ENCODE data around the gene TNFAIP8L1. TPM values are rescaled to one million over a fixed set of nuclear protein-coding genes. Genes with fewer than 3 reads are reported as not detected.

TNFAIP8L1 gene
- total RNA-seq: 1 to 10 TPM; 1.8 to 6.3 (median 3.1) TPM

DNA sequence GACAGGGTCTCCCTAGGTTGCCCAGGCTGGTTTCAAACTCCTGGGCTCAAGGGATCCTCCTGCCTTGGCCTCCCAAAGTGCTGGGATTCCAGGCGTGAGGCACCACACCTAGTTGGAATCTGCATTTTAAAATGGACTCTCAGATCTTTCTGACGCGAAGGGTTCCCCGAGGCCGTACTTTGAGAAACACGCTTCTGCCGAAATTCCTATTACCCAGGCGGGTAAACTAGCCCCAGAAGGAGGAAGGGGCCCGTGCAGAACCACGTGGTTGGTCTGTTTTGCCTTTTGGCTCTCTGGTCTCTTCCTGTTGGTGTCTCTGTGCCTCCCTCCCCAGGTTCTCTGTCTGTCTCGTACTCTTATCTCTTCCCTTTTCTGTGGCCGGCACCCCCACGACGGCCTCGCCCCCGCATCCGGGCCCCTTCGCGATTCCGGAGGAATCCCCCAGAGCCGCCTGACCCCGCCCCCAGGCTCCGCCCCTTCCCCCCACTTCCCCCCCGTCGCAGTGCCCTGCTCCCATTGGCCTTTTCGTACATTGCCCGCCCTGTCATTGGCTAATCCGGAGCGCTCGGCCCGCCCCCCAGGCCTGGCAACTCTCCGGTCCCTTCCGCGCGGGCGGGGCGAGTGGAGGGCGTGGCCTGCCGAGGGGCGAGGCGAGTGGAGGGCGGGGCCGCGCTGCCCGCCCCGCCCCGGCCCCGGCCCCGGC is at the start of gene TNFAIP8L1:
TSS of gene TNFAIP8L1 (plus strand) at position 689 of the 703 bp plus-strand sequence. CDS start 12,354 bp downstream, outside the sequence.
- peak; percentile 97 for DNase-seq (ENCODE audit: low spot score)
- peak; percentile 96 for ATAC-seq (ENCODE audit: low FRiP score)
- TF ChIP-seq, protein P1, sequence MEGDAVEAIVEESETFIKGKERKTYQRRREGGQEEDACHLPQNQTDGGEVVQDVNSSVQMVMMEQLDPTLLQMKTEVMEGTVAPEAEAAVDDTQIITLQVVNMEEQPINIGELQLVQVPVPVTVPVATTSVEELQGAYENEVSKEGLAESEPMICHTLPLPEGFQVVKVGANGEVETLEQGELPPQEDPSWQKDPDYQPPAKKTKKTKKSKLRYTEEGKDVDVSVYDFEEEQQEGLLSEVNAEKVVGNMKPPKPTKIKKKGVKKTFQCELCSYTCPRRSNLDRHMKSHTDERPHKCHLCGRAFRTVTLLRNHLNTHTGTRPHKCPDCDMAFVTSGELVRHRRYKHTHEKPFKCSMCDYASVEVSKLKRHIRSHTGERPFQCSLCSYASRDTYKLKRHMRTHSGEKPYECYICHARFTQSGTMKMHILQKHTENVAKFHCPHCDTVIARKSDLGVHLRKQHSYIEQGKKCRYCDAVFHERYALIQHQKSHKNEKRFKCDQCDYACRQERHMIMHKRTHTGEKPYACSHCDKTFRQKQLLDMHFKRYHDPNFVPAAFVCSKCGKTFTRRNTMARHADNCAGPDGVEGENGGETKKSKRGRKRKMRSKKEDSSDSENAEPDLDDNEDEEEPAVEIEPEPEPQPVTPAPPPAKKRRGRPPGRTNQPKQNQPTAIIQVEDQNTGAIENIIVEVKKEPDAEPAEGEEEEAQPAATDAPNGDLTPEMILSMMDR (IDR thresholded peaks at IDR 0.05): no peak

DNA sequence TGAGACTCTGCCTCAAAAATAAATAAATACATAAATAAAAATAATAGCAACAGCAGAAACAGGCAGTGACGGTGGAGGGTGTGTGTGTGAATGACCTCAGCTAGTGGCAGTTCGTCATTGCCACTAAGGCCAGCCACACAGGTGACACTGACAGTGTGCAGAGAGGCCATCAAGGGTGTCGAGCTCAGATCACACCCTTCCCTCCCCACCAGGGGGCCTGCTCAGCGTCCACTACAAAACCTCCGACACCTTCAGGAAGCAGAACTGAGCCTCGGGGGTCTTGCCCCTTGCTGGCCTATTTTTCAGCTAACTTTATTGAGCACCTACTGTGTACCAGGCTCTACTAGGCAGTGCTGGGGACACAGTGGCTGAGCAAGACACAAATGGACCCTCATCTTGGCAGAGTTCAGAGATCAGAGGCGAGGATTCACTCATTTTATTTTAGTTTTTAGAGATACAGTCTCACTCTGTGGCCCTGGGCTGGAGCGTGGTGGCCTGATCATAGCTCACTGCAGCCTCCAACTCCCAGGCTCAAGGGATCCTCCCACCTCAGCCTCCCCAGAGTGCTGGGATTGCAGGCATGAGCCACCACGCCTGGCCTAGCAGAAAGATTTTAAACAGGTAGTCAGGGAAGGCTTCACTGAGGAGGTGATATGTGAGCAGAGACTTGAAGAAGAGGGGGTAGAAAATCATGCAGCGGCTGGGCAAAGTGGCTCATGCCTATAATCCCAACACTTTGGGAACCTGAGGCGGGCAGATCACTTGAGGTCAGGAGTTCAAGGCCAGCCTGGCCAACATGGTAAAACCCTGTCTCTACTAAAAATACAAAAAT is 49.5 kb upstream of the TNFAIP8L1 start:
- DNase-seq (ENCODE audit: low spot score) (no peak), ATAC-seq (ENCODE audit: low FRiP score) (no peak)
- TF ChIP-seq, protein P1 (IDR thresholded peaks at IDR 0.05): no peak

DNA sequence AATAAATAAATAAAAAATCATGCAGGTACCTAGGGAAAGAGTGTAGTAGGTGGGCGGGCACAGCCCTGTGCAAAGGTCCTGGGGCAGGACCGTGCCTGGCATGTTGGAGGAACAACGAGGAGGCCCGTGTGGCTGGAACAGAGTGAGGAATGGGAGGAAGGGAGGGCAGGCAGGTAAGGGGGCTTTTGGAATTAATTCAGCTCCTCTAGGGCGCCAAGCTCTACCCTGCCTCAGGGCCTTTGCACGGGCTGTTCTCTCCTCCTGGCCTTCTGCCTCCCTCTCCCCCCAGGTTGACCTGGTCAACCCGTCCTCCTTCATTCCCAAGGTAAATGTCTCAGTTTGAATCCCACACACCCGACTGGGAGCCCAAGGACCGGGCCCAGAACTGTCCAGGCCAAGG is 48.8 kb upstream of the TNFAIP8L1 start:
- DNase-seq (ENCODE audit: low spot score): no peak
- ATAC-seq (ENCODE audit: low FRiP score): no peak
- TF ChIP-seq, protein P1 (IDR thresholded peaks at IDR 0.05): no peak

DNA sequence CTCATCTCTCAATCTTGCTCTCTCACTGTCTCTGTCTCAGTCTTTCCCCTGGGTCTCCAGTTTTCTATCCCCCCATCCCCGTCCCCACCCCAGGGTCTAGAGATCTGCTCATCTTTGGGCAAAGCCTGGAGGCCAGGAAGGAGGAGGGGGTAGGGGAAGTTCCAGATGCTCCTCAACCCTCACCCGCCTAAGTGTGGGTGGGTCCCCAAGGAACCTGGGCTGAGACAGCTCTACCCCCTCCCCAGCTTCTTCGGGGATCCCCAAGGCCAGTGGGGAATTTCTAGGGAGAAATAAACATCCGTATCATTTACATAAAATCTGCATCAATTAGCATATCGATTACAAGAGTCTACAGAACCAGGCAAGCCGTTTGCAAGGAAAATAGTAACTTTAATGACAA is 48.0 kb upstream of the TNFAIP8L1 start:
- TF ChIP-seq, protein P1 (IDR thresholded peaks at IDR 0.05): no peak
- ATAC-seq (ENCODE audit: low FRiP score) (no peak), DNase-seq (ENCODE audit: low spot score) (no peak)

DNA sequence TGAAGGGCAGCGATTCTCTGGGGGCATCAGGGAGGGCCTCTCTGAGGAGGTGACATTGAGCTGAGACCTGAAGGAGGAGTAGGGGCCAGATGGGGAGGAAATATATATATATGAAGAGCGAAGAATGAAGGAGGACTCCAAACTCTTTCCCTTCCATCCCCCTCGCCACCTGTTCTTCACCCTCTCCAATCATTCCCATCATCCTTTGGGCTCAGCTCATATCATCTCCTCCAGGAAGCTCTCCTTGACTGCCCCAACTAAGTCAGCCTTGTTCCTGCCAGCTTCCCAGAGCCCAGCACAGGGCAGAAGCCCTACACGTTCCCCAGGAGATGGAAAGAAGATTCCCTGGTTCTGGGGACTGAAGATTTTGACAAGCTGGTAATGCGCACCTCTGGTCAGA is 46.9 kb upstream of the TNFAIP8L1 start:
- ATAC-seq (ENCODE audit: low FRiP score) (no peak), DNase-seq (ENCODE audit: low spot score) (no peak)
- TF ChIP-seq, protein P1 (IDR thresholded peaks at IDR 0.05): no peak

DNA sequence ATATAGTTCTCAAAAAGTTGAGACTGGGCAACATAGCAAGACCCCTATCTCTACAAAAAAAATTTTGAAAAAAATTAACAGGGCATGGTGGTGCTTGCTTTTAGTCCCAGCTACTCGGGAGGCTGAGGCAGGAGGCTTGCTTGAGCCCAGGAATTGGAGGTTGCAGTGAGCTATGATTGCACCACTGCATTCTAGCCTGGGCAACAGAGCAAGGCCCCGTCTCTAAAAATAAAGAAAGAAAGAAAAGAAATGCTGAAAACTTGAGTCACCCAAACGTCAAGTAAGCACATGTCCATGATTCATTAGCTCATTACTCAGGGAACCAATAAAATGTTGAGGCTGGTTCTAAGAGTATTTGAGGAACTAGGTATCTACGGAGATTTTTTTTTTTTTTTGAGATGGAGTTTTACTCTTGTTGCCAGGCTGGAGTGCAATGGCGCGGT is 45.9 kb upstream of the TNFAIP8L1 start:
- DNase-seq (ENCODE audit: low spot score) (no peak), ATAC-seq (ENCODE audit: low FRiP score) (no peak)
- TF ChIP-seq, protein P1 (IDR thresholded peaks at IDR 0.05): no peak

Data from omental fat pad (tissue), 4 donors.